Loucy (cell line): ENCODE results near the gene SPATA17.

ENCODE experiments used
- EZH2phosphoT487 ChIP-seq: fragments of 200-600 bp; IDR thresholded peaks from 2 replicates; pipeline ENCODE4 v1.6.1; 2018; ENCODE audit warnings: antibody characterized with exemption, mild to moderate bottlenecking, moderate library complexity, borderline replicate concordance
- TF ChIP-seq, protein P1 (sequence below): fragments of 200-600 bp; sonication (generic); conservative IDR thresholded peaks from 2 replicates; pipeline ENCODE4 v1.5.1; 2014; ENCODE audit warnings: mild to moderate bottlenecking, antibody characterized with exemption, low read length

- TF ChIP-seq, protein P1, sequence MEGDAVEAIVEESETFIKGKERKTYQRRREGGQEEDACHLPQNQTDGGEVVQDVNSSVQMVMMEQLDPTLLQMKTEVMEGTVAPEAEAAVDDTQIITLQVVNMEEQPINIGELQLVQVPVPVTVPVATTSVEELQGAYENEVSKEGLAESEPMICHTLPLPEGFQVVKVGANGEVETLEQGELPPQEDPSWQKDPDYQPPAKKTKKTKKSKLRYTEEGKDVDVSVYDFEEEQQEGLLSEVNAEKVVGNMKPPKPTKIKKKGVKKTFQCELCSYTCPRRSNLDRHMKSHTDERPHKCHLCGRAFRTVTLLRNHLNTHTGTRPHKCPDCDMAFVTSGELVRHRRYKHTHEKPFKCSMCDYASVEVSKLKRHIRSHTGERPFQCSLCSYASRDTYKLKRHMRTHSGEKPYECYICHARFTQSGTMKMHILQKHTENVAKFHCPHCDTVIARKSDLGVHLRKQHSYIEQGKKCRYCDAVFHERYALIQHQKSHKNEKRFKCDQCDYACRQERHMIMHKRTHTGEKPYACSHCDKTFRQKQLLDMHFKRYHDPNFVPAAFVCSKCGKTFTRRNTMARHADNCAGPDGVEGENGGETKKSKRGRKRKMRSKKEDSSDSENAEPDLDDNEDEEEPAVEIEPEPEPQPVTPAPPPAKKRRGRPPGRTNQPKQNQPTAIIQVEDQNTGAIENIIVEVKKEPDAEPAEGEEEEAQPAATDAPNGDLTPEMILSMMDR = no peak
- no peak for TF ChIP-seq EZH2phosphoT487
These were observed 225.3 kb downstream of the SPATA17 start for GRCh38 chr1:217856342-217857034.
